ENCODE results near the gene AKAP8L. TPM values are rescaled to one million over a fixed set of nuclear protein-coding genes. Genes with fewer than 3 reads are reported as not detected.

The AKAP8L gene
- total RNA-seq, 1 donor from 2014 or later = 163 TPM

GRCh38 chr19:15463861-15464371 is 45.1 kb upstream of the AKAP8L start:
- Mint-ChIP-seq H3K4me3 (no peak overlapping the region), H3K4me1 (no peaks in the 10 kb centered on the region), H3K36me3 (ENCODE audit: low read depth) (peaks cover 2% of the 10 kb centered on the region), H3K27ac (ENCODE audit: unreplicated experiment) (no peak overlapping the region), H3K9me3 (no peaks in the 10 kb centered on the region), H3K27me3 (ENCODE audit: low read depth) (peaks cover 73% of the 10 kb centered on the region)
- DNase-seq (ENCODE audit: low read depth, low spot score) = no peak
- TF ChIP-seq, protein P1, sequence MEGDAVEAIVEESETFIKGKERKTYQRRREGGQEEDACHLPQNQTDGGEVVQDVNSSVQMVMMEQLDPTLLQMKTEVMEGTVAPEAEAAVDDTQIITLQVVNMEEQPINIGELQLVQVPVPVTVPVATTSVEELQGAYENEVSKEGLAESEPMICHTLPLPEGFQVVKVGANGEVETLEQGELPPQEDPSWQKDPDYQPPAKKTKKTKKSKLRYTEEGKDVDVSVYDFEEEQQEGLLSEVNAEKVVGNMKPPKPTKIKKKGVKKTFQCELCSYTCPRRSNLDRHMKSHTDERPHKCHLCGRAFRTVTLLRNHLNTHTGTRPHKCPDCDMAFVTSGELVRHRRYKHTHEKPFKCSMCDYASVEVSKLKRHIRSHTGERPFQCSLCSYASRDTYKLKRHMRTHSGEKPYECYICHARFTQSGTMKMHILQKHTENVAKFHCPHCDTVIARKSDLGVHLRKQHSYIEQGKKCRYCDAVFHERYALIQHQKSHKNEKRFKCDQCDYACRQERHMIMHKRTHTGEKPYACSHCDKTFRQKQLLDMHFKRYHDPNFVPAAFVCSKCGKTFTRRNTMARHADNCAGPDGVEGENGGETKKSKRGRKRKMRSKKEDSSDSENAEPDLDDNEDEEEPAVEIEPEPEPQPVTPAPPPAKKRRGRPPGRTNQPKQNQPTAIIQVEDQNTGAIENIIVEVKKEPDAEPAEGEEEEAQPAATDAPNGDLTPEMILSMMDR (conservative IDR thresholded peaks at IDR 0.05) = no peak

GRCh38 chr19:15461694-15462093 is 42.9 kb upstream of the AKAP8L start:
- H3K9me3 Mint-ChIP-seq = no peaks in the 10 kb centered on the region

DNA sequence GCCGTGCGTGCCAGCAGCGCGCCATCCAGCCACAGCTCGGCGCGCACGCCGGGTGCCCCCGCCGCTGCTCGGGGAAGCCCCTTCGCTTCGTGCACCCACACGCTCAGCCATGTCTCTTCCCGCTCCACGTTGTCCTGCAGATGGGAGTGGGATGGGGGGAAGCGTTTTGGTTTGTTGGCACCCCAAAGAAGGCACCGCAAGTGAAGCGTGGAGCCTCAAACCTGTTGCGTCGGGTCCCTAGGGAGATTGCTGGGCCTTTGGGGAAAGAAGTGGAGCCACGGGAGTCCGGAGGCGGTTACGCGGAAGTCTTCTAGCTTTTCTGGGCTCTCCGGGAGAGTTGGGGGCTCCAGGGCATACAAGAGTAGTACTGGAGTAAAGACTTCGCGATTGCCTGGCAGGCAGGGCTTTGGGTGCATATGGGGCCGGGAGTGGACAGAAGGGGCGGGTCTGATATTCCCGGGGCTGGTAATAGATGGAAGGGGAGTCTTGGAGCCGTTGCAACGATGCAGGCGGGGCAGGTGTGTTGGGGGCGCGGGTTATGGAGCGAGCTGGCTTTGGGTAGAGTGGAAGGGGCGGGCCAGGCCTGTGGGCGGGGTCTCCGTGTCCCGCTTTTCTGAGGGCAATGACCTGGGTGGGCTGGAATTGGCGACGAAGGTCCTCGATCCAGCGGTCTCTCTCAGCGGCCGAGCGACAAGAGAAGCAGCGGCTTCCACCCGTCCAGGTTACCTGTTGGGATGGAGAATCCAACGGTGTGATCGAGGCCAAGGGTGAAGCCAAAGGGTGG is 39.1 kb upstream of the AKAP8L start:
- Mint-ChIP-seq H3K4me1 (peaks cover 7% of the 10 kb centered on the region), H3K4me3 (no peak overlapping the region), H3K27me3 (ENCODE audit: low read depth) (peaks cover 88% of the 10 kb centered on the region), H3K36me3 (ENCODE audit: low read depth) (peaks cover 2% of the 10 kb centered on the region), H3K9me3 (no peaks in the 10 kb centered on the region), H3K27ac (ENCODE audit: unreplicated experiment) (no peak overlapping the region)
- TF ChIP-seq, protein P1 (conservative IDR thresholded peaks at IDR 0.05) = no peak
- no peak for DNase-seq (ENCODE audit: low read depth, low spot score)

More at GRCh38 chr19:15461694-15462093, 42.9 kb upstream of the AKAP8L start:
- TF ChIP-seq, protein P1 (conservative IDR thresholded peaks at IDR 0.05) = no peak
- Mint-ChIP-seq H3K27ac (ENCODE audit: unreplicated experiment) (no peak overlapping the region), H3K4me1 (no peaks in the 10 kb centered on the region), H3K27me3 (ENCODE audit: low read depth) (peaks cover 69% of the 10 kb centered on the region), H3K4me3 (no peak overlapping the region), H3K36me3 (ENCODE audit: low read depth) (peaks cover 2% of the 10 kb centered on the region)
- no peak for DNase-seq (ENCODE audit: low read depth, low spot score)

DNA sequence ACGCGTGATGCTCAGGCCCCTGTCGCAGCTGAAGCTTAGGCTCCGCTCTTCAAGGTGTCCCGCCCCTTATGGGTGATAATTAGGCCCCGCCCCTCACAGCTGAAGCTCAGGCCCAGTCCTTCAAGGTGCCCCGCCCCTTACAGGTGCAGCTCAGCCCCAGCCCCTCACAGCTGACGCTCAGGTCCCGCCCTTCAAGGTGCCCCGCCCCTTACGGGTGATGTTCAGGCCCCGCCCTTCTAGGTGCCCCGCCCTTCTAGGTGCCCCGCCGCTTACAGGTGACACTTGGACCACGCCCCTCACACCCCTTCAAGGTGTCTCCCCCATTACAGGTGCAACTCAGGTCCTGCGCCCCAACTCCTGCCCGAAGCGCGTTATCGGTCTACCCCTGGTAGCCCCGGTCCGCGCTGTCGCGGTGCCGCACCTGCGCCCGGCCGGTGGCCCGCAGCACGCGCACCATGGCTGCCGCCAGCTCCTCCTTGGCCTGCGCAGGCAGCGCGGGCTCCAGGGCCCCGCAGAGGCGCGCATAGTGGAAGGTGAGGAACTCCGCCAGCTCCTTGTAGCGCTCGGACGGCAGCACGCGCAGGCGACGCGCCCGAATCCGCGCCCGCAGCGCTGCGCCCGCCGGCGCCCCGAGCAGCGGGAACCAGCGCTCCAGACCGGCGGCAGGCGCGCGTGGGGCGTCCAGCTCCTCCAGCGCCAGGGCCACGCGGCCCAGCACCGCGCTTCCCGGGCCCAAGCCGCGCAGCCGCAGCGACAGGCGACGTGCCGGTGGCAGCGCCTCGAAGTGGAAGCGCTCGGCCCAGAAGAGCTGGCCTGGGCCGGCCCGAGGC is 38.3 kb upstream of the AKAP8L start:
- Mint-ChIP-seq H3K9me3 (no peaks in the 10 kb centered on the region), H3K36me3 (ENCODE audit: low read depth) (peaks cover 2% of the 10 kb centered on the region), H3K27me3 (ENCODE audit: low read depth) (peaks cover 88% of the 10 kb centered on the region), H3K4me1 (peaks cover 11% of the 10 kb centered on the region), H3K4me3 (no peak overlapping the region), H3K27ac (ENCODE audit: unreplicated experiment) (no peak overlapping the region)
- no peak for DNase-seq (ENCODE audit: low read depth, low spot score)
- TF ChIP-seq, protein P1 (conservative IDR thresholded peaks at IDR 0.05) = no peak

DNA sequence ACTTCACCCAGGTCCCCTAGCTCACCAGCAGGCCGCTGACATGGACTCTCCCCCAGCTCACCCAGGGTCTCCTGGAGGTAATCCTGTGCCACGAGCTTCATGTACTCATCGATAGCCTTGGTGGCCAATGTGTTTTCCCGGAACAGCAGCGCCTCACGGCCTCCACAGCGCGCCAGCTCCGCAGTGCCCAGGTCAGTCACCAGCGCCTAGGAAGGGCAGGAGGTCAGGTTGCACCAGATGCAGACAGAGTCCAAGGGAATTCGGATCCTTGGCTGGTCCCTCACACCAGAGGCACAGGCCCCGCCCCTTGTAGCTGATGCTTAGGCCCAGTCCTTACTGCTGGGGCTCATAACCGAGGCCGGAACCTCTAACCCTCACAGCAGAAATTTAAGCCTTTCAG is 37.7 kb upstream of the AKAP8L start:
- TF ChIP-seq, protein P1 (conservative IDR thresholded peaks at IDR 0.05) = no peak
- no peak for DNase-seq (ENCODE audit: low read depth, low spot score)
- H3K27me3 Mint-ChIP-seq (ENCODE audit: low read depth) = peaks cover 85% of the 10 kb centered on the region
- H3K4me1 Mint-ChIP-seq = peaks cover 11% of the 10 kb centered on the region
- no peaks in the 10 kb centered on the region for H3K9me3 Mint-ChIP-seq
- peaks cover 2% of the 10 kb centered on the region for H3K36me3 Mint-ChIP-seq (ENCODE audit: low read depth)
- H3K27ac Mint-ChIP-seq (ENCODE audit: unreplicated experiment) = no peak overlapping the region
- no peak overlapping the region for H3K4me3 Mint-ChIP-seq
